ENCODE data around the gene PYGM.

The PYGM gene

GRCh38 chr11:64759722-64760719, at the start of gene PYGM:
PYGM (minus strand) TSS chr11:64759974; CDS start chr11:64759898, 76 bp downstream.
- FAIRE-seq = no peak
- DNase-seq (ENCODE audit: low spot score) = no peak

GRCh38 chr11:64805481-64805880, 45.7 kb upstream of the PYGM start:
- FAIRE-seq (no peak), DNase-seq (ENCODE audit: low spot score) (no peak)

GRCh38 chr11:64804346-64805210, 44.8 kb upstream of the PYGM start:
- DNase-seq (ENCODE audit: low spot score) (no peak), FAIRE-seq (no peak)

- DNase-seq (ENCODE audit: low spot score) (no peak), FAIRE-seq (no peak)
Observed at GRCh38 chr11:64803846-64804345, 44.1 kb upstream of the PYGM start.

GRCh38 chr11:64803158-64803845, 43.5 kb upstream of the PYGM start, which contains the start of gene MAP4K2:
MAP4K2 (minus strand) TSS chr11:64803214; CDS start chr11:64803149, 65 bp downstream.
- FAIRE-seq (peak; percentile 34), DNase-seq (ENCODE audit: low spot score) (peak; percentile 56)

- DNase-seq (ENCODE audit: low spot score) (no peak), FAIRE-seq (no peak)
Observed at GRCh38 chr11:64802370-64803157, 42.8 kb upstream of the PYGM start.

- DNase-seq (ENCODE audit: low spot score) = no peak
- no peak for FAIRE-seq
Observed at GRCh38 chr11:64801561-64802369, 42.0 kb upstream of the PYGM start.

GRCh38 chr11:64801158-64801464, 41.3 kb upstream of the PYGM start:
- DNase-seq (ENCODE audit: low spot score) (no peak), FAIRE-seq (no peak)

- FAIRE-seq (no peak), DNase-seq (ENCODE audit: low spot score) (no peak)
Observed at GRCh38 chr11:64800303-64801157, 40.8 kb upstream of the PYGM start.

GRCh38 chr11:64799623-64800302, 40.0 kb upstream of the PYGM start:
- DNase-seq (ENCODE audit: low spot score) = no peak
- no peak for FAIRE-seq

- DNase-seq (ENCODE audit: low spot score) = no peak
- no peak for FAIRE-seq
Observed at GRCh38 chr11:64799256-64799622, 39.5 kb upstream of the PYGM start.

- FAIRE-seq (no peak), DNase-seq (ENCODE audit: low spot score) (no peak)
Observed at GRCh38 chr11:64796757-64797541, 37.2 kb upstream of the PYGM start.

GRCh38 chr11:64796047-64796756, 36.4 kb upstream of the PYGM start:
- DNase-seq (ENCODE audit: low spot score) (no peak), FAIRE-seq (no peak)

GRCh38 chr11:64794526-64794925, 34.8 kb upstream of the PYGM start:
- DNase-seq (ENCODE audit: low spot score) = no peak
- no peak for FAIRE-seq

- FAIRE-seq (no peak), DNase-seq (ENCODE audit: low spot score) (no peak)
Observed at GRCh38 chr11:64793271-64794160, 33.7 kb upstream of the PYGM start.

GRCh38 chr11:64792482-64792881, 32.7 kb upstream of the PYGM start:
- FAIRE-seq = no peak

More at GRCh38 chr11:64792482-64792881, 32.7 kb upstream of the PYGM start:
- no peak for DNase-seq (ENCODE audit: low spot score)

Measured in RCC 7860 (cell line).